NCI-H345 treated with DMSO at 0.1 percent for 48 hours (cell line): ENCODE data around the gene DPP6.

Experiments
- DNase-seq: peaks from one replicate; lab custom pipeline; 2025; ENCODE audit not compliant: unreplicated experiment; lab: John Stamatoyannopoulos, UW

DPP6 gene

GRCh38 chr7:154783281-154783909 is 731.2 kb downstream of the DPP6 start:
- no peak for DNase-seq

GRCh38 chr7:154785898-154786297 is 733.7 kb downstream of the DPP6 start:
- no peak for DNase-seq

DNA sequence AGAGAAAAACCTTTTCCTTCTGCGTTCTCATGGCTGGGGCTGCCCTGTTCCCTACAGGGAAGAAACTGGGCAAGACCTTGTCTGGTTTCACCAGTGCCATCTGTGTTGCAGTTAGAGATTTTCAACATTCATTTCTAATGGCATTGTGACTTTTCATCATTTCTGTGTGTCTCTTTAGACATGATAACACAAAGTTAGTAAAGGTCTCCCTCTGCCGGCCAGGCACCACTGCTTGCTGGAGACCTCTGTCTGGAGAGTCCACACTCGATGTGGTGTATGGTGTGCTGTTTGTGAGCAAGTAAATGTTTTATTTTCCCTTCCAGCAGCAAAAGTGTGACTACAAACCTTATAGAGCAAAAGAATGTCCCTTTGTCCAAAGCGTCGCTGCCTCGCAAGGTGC is 737.2 kb downstream of the DPP6 start:
- DNase-seq = no peak

- no peak for DNase-seq
These were observed 739.4 kb downstream of the DPP6 start for GRCh38 chr7:154791611-154792010.

DNA sequence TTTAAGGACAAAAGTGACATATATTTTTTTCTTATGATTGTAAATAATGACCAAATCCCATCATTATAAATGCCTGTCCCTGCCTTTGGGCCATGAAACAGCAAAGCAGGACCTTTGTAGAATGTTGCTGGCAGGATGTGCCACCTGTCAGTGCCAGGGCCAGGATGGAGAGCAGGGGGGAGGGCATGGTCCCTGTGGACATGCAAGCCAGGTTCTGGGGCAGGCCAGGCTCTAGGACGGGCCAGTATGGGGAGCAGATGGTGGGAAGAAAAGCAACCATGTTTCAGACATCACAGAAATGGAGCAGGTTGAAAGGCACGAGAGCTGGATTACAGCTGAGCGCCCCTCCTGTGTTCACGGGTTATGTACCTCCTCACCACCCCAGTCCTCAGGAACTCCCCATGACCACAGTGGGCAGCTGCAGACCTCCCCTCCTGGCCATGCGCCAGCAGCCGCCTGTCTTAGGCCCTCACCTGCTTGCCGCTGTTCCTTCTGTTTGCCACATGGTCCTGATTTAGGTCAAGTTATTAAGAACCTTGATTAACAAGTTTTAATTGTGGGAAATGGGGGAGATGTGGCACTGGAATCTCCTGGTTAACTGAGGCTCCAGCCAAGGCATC is 740.3 kb downstream of the DPP6 start:
- DNase-seq = no peak

DNA sequence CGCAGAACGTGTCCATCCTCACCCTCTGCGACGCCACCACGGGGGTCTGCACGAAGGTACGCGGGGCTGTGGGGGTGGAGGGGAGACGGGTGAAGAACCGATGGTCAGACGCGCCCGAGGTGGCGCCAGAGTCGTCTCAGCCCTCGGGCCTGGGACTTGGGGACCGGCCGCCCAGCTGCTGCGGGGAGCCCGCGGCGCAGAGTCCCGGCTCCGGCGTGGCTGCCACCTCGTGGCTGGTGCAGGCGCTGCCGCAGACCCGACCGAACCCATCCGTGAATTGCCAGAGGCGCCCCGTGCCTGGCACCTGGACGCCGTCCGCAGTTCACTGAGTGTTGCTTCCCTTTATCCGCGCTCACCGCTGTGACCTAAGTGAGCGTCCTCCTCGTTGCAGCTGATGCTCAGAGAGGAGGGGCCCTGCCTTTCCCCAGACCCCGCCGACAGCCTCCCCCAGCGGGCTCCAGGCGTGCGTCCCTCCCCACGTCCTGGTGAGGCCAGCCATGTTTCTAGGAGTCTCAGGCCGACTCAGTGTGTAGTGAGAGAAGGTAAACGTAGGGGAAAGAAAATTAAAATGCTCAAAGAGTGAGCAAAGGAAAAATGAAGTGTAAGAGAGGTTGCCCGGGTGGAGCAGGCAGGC is 742.1 kb downstream of the DPP6 start:
- no peak for DNase-seq

DNA sequence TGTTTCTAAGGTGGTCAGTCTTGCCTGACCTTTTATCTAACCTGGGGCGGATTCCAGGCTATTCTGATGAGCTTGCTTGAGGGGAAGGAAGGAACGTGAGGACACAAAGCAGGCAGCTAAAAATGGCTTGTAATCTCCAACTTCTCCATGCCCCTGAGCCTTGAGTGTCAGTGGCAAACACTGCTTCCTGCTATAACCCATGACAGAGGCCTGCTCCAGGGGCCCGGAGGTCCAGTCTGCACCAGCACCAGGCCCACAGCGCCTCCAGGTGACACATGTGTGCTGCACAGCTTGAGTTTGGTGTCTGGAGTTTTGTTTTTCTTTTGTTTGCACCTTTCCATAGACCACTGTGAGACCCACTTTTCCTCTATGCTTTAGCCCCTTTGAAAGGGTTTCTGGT is 742.8 kb downstream of the DPP6 start:
- no peak for DNase-seq

DNA sequence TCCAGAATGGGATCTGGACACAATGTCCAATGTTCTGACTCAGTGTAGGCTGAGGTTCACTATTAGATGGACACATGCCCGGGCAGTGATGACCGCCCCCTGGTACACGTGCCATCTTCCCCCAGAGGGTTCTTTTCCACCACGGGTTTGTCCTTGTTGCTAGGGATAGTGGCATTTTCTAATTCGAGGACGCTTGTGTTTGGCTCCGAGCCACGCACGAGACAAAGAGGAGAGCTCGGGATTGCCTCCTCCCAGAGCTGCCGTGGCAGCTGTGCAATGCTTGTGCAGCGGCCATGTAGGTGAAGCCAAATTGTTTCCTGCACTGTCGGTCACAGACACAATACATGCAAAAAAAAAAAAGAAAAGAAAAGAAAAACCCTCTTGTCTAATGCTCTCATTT is 743.2 kb downstream of the DPP6 start:
- peak; percentile 71 for DNase-seq

DNA sequence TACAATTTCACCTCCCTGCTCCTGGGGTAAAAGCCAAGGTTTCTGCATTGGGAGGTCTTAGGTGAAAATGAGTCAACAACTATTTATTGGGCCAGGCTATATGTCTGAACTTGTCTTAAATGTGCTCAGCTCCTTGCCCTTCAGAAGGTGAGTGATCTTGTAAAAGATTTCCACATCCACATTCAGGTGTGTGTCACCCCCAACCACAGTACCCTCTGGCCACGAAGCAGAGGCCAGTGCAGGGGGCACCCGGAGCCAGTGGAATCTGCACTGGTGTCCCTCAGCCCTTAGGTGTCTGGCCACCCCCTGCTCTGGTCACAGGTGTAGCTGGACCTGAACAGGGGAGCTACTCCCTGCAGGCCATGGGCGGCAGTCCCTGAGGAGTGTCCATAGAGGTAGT is 752.3 kb downstream of the DPP6 start:
- DNase-seq = no peak

DNA sequence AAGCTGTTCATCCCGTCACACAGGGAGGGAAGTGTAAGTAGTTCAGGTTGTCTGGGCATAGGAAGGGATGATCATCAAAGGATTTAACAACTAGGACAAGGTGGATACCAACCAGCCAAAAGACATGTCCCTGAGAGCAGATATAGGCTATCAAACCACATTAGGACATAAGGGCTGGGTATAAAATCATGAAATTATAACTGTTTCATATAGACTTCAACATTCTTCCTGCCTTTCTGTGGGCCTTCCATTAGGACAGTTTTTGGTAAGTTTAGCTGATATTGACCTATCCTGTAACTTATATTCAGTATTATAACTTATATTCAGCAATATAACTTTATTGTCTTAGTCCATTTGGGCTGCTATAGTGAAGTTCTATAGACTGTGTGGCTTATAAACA is 759.8 kb downstream of the DPP6 start:
- DNase-seq = no peak

- no peak for DNase-seq
These were observed 765.2 kb downstream of the DPP6 start for GRCh38 chr7:154817224-154817896.

DNA sequence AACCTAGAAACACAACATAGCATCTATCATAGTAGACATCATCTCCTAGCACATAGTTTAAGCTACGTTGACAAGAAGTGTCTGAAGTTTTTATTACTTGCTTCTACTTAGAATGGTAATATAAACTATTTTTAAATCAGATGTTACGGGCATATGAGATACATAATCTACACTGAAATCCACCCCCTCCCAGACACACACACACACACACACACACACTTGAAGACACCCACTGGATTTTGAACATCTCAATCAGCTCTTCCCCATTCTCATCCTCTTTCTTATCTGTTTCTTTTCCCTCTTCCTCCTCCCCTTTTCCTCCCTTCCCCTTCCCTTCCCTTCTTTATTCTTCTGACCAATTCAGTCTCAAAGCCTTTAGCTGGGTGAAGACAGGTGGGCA is 774.8 kb downstream of the DPP6 start:
- no peak for DNase-seq

GRCh38 chr7:154832557-154833138 is 780.5 kb downstream of the DPP6 start:
- no peak for DNase-seq

DNA sequence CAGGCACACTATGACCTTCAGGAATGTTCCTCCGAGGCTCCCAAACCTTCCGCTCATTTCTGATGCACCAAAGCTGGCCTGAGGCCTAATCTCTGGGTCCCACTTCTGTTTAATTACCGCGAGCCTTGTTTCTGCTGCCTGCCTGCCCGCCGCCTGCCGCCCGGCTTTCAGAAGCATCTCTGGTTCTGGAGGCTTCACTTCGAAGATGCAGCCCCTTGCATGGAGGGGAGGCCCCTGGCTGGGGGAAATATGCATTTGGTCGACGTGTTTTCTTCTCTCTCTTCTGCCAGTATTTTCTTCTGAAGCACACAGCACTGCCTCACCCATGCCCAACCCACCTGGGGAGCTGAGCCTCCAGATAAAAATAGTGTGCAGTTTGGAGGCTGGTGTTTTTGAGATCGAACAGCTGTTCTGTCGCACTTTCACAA is 783.8 kb downstream of the DPP6 start:
- DNase-seq = no peak

- no peak for DNase-seq
These were observed 784.9 kb downstream of the DPP6 start for GRCh38 chr7:154837087-154837486.

- no peak for DNase-seq
These were observed 785.4 kb downstream of the DPP6 start for GRCh38 chr7:154837622-154838021.

DNA sequence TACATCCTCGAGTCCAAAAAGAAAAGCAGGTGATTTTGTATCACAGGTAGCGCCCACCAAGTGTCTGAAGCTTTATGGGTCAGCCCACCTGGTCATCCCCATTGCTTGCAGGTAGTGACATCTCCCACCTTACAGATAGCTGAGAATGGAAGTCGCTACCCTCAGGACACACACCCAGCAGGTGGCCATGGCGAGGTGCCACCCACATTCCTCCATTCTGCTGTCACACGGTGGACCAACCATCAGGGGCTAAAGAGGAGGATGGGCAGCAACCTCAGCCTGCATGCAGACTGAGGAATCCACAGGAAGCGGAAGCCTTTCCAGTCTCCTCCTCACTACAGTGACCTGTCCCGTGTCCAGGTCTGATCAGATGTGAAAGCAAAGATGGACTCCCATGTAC is 787.9 kb downstream of the DPP6 start:
- no peak for DNase-seq

DNA sequence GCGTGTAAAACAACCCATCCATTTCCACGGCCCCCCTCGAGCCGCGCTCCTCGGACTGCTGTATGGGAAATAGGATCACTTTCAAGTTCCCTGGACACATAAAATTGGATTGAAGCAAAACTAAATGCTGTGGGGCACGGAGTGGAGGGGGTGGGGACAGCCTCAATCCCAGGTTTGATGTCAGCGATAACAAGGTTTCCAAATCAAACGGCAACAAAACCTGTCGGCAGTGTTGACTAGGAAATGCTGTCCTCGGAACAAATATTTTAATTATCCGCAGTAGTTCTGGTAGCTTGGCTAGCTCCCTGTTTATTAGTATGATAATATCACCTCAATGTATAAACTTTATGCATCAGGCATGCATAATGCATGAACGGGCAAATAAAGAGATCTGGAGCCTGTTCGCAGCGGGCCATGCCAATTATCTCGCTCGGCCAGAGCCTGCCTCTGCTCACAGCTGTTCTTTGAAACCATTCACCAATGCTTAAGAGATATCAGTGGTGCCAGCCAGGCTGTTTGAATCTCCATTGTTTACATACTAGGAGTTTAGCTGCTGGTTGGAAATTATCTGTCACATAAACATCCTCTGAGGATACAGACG is 789.6 kb downstream of the DPP6 start:
- peak; percentile 90 for DNase-seq

DNA sequence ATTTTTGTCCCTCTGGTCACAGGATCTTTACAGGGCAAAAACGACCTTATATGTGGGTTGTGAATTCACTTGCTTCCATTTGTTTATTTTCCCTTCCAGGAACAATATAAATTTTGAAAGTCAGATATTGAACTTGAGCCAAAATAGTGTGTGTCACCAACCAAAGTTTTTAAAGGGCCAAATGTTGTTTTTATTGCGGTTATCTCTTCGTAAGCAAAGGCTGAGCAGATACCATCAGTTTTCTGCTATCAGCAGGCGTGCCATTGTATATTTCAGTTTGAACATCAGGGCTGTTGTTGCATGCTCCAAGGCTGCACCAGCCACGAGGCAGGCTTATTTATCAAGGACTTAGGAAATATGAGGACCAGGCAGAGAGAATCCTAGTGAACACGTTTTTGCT is 790.4 kb downstream of the DPP6 start:
- no peak for DNase-seq

DNA sequence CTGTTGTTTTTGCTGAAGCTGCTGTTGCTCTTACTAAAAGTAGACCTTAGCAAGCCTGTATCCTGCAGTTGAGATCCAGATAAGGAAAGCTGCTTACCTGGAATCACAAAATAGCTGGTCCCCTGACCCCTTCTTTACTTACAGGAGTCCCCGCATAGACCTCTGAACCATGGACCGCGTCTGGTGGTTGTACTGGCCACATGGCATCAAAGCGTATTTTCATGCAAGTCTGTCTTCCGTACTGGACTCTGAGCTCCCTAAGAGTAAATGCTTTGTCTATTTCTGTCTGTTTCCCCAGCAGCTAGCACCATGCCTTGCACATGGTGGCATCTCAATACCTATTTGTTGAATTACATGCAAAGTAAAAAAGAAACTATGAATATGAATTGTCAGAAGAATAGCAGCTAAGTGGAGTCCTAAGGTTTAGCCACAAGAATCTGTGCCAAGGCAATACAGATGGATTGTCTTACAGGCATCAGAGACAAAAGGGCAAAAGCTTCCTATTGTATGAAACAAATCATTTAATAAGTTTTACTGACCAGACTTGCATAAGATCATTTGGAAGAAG is 791.6 kb downstream of the DPP6 start:
- no peak for DNase-seq

DNA sequence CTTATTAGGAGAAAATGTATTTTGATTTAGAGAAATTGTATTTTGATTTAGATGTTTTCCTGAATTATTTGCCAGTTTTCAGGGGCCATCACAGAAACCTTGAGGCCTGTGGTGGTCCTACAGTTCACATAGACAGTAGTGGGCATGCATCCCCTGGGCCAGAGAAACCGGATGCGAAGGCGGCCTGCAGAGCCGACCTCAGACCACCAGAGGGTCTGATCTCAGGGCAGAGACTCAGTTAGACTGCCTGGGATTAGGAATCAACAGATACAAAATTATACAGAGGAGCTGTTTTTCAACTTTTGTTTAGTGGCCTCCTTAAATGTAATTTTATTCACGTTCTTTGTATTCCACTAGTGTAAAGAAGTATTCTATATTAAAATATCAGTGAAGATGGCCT is 792.3 kb downstream of the DPP6 start:
- no peak for DNase-seq
